Stromal cell of bone marrow (primary cell): ENCODE data around the gene TST.

Experiments
- DNase-seq: peaks from one replicate; pipeline ENCODE4 v3.0.0-alpha.2; 2012; ENCODE audit warnings: low read depth

The TST gene

DNA sequence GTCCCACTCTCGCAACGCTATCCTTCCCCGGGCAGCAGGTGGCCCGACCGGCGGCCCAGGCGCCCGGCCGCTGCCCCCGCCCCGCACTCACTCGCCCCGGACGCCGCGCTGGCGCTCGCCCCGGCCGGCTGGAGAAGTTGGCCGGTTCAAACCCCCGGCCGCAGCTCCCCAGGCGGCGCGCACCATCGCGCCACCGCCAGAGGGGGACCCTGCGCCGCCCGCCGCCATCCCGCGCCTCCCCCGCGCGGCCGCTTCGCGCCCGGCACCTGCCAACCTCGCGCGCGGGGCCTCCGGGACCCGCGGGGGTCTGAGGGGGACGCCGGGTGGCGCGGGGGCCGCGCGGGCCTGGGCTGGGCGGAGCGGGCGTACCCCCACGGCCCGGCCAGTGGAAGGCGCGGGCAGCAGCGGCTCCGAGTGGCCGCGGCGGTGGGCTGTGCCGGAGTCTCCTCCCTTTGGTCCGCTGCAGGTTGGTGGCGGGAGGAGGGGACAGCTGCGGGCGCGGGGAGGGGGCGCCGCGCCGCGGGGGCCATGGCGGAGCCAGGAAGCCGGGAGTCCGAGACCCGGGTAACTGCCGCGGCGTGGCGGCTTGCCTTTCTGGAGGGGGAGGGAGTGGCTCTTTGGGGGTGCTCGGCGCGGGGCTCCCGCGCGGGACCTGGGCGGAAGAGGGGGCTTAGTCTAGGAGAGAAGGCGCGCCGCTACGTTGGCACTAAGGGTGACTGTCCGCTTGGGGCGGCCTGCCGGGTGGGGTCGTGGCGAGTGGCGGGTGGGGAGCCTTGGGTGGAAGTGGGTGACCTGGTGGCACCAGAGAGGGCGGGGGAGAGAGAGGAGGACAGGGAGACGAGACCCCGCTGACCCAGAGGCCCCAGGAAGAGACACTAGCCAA, at the start of gene TST, which contains the start of gene MPST:
TSS of gene TST (minus strand) at position 139 of the 883 bp plus-strand sequence. CDS start 715 bp downstream, outside the sequence.
TSS of gene MPST (plus strand) at position 434 of the 883 bp plus-strand sequence. CDS start at position 529, 95 bp downstream.
- DNase-seq, result peak; percentile 33

DNA sequence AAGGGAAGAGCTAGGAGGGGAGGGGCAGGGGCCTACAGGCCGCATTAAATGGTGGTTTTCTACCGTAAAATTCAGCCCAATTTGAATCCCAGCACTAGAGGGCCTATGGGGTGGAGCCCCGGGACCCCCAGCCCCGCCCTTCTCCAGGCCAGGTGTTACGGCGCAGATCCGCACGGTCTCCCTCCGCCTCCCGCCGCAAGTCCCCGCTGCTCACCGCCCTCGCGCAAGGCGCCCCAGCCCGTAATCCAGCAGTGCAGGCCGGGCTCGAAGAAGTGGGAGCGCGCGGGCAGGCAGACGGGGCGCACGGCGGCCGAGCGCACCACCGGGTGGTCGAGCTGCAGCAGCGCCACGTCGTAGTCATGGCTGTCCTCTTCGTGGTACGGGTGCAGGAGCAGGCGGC, 49.6 kb upstream of the TST start:
- DNase-seq, result no peak

DNA sequence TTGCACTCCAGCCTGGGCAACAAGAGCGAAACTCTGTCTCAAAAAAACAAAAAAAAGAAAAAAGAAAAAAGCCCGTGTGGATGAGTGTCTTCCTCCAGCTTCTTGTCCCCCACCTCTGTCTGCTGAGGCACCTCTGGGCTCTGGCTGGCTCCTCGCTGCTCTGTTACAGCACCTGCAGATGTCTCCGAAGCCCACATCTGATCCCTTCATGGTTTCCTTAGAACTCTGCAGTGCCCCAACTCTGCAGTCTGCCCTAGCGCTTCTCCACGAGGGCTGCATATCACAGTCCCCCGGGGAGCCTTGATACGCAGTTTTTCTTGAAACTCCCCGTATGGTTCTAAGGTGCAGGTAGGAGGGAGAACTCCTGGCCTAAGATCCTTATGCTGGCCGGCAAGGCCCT, 48.2 kb upstream of the TST start:
- DNase-seq, result no peak

DNA sequence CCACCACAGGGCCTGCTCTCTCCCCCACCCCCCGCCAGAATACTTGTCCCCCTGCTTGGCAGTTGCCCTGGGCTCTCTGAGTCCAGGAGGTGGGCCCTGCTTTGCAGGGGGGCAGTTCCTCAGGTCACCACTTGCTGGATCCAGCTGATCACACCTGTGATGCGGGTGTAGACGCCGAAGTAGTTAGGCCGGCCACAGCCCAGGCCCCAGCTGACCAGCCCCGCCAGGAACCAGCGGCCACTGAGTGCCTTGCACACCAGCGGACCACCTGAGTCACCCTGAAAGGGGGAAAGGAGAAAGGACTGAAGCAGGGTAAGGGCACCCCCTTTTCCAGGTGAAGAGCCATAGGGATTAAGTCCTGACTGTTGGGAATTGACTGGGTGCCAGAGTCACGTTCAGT, 46.7 kb upstream of the TST start:
- DNase-seq, result no peak

DNA sequence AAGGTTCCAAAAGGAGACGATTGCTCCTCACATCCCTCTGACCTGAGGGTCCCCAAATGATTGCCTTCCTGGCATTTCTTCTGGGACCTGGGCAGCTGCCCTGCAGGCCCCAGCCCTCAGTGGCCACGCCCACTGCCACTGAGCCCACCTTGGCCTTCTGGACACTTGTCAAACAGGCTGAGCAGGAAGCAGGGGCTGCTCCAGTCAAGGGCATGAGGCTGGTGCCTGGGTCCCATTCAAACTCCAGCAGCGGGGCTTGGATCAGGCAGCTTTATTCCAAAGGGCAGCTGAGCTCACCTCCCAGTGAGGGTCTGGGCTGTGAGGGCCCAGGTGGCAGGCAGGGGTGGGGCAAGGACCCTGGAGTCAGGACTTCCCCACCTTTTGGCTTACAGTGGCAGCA, 45.9 kb upstream of the TST start:
- DNase-seq, result no peak

DNA sequence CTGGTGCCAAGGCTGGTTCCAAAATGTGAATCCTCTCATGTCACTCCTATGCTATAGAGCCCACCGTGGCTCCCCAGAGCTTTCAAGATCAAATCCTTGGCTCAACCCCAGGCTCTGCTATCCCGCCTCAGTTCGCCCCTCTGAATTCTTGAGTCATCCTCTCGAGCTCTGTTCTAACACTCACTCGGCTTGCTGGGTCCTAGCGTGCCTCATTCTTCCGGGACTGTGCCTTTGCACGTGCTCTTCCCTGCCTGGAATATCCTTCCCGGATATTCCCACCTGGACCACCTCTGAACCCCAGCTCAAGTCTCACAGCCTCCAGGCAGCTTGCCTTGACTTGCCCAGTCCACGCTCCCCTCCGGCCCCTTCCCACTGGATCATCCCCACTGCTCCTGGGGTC, 45.3 kb upstream of the TST start:
- no peak for DNase-seq

DNA sequence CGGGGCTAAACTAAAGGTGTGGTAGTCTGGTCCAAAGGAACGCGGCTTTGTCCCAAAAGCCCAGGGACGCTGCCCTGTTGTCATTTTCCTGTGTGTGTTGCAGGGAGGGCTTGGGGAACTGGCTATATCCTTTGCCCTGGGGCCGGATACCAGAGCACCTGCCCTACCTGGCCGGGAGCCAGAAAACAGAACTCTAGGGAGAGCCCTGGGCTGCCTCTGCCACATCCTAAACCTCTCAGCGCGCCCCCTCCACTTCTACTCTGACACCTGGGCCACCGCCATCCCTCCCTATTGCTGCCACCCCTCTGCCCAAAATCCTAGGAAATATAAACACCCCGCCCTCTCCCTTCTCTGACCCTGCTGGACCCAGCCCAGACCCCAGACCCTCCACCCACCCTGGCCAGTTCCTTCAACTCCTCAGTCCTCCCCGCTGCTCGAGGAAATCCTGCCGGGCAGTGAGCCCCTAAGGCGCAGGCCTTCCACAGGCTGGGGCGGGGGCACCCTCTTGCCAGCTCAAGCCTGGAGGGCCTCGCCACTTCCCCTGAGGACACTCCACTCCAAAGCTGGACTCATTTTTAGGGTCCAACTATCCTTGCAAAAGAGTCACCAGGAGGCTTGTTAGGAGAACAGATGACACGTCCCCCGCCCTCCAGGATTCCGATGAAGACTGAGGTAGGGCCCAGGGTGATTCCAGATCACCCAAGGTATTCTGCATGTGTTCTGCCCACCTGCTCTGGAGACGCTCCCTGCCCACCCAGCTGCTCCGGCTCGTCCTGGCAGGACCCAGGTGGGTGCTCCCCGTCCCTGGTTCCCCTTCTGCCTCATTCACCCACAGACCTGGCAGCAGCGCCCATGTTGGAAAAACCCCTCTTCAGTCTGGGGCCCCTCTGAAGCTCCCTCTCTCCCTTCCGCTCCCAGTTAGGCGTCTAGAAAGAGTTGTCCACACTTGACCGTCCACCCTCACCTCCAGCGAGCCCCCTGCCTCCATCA, 44.5 kb upstream of the TST start:
- DNase-seq, result no peak

DNA sequence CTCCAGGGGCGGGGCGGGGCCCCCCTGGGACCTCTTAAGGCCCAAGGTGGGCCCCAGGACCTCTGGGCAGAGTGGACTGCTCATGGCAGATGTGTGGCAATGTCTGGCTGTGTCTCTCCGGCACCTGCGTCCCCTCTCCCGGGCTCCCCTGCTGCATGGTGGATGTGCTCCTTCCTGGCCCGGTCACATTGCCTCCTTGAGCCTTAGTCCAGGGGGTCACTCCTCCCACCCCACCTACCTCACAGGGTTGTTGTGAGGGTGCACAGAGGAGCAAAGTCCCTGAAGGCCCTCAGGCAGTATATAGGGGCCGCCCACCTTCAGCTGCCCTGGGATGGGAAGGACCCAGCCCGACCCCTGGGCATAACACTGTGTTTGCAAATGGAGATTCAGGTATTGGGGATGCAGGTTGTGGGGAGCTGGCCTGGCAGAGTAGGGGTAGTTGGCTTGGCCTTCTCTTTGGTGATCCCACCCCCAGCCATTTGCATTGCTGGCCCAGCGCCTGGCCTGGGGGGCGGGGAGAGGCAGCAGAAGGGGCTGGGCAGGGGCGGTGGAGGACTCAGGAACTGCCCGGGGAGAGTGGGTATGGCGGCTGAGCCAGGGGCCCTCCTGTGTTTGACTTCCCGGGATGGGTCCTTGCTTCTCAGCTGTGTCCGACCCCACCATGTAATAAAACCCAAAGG, 43.6 kb upstream of the TST start:
- DNase-seq, result no peak

DNA sequence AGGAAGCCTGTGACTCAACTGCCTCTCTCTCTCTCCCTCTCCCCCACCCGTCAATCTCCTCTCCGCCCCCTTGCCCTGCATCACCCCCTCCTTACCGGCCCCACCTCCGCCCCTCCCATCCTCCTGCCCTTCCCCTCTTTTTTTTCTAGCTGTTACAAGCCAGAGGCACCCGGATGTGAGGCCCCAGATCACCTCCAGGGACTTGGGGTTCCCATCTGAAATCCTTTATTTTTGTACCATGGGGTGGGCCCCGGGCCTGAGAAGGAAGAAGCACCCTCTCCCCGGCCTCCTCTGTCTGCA, 43.1 kb upstream of the TST start:
- no peak for DNase-seq

DNA sequence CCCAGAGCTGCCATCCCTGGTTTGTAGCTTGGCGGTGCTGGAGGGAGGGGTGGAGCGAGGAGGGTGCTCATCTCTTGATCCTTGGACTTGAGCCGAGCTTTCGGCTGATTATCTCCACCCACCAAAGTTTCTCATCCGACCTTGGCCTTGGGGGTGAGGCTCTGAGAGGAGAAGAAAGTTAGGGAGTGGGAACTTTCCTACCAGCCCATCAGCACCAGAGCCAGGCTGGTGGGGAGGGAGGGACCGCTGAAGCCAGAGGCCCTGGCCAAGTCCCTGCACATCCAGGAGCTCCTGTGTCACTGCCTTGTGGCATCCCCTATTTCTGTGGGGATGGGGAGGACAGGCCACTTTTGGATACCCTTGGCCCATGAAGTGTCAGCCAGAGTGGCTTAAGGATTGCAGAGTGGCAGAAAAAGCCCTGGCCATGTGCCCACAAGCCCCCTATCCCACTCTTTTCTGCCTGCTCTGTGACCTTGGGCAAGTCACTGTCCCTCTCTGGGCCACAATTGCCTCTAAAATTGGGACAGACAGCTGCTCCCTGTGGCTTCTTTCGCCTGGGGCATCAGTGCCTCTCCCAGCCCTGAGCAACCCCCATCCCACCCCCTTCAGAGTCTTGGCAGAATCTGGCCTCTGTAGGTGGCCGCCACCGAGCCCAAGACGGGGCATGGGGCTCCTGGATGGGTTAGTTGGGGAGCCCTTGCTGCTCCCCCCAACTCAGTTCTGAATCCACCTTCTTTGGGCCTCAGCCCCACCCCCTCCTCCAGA, 42.5 kb upstream of the TST start:
- DNase-seq, result no peak

DNA sequence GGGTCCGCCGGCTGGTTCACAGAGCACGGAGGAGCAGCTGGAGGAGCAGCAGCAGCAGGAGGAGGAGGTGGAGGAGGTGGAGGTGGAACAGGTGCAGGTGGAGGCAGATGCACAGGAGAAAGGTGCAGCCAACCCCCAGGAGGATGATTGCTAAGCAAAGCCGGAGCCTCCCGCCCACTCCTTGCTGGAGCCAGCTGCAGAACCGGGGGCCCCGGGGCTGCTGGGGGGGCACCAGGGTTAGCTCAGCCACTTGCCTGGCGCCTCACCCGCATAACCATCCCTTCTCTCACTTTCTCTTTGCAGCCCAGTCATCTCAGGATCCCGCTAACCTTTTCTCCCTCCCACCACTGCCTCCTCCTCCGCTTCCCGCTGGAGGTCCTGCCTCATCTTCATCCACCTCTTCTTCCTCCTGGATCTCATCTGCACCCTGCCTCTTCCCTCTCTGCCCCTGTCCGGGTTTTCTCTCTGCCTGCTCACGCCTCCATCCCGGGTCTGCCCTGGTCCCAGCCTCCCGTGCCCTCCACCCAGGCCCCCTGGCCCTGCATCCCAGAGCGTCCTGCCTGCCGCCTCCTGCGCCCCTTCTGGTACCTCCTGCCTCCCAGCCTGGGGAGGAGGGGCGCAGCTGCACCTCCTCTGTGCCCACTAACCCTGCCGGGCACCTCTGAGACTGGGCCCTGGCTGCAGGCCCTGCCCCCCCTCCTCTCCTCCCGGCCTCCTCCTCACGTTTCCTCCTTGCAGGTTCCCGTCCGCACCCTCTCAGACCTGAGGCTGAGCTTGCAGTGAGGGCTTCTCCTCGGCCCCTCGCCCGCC, 41.8 kb upstream of the TST start:
- DNase-seq, result no peak

DNA sequence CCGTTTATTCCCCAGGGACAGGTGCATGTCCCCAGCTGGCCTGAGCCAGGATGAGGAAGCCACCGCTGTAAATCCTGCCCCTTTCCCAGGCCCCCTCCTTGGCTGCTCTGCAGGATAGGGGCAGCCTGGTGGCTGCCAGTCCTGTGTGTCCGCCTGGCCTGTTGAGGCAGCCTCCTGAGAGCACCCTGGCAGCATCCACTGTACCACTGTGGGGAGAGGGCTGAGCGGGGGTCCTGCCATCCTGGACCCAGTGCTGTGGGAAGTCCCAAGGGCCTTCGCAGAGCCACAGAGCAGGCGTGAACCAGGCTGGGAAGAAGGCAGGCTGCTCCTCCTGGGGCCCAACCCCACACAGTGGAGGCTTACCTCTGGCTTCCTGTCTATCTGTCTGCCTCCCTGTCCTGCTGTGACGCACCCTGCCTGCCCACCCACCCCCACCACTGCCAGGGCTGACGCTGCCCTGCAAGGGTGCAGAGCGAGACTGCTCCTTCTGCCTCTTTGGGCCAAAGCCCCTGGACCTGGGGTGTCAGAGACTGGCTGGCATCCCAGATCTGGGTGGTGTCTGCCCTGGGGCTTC, 40.7 kb upstream of the TST start:
- no peak for DNase-seq

DNA sequence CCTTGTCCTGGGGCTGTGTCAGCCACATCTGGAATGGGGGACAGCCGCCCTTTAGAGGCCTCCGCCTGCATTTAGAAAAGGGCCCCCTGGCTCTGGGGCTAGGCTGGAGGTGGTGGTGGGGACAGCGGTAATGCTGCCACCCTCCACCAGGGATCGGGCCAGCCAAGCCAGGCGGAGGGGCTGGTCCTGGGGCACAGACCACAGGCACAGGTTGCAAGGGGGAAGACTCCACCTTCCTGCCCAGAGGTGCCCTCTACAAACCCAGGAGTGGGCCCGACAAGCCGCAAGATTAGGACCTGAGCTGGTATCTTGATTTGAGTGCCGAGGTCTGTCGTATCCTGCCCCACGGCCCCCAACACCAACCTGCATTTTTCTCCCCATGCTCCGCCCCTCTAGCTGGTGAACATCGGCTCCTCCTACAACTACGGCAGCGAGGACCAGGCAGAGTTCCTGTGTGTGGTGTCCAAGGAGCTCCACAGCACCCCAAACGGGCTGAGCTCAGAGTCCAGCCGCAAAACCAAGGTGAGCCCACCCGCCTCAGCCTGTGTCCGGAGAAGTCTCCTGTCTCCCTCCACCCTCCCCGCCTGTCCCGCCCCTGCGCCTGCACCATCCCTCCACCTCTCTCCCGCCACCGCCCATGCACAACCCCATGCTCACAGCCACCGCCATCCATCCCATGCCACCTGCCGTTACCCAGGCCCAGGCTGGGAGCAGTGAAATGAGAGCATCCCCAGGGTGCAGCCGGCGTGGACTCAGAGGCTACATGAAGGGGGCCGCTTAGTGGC, 39.9 kb upstream of the TST start:
- no peak for DNase-seq

DNA sequence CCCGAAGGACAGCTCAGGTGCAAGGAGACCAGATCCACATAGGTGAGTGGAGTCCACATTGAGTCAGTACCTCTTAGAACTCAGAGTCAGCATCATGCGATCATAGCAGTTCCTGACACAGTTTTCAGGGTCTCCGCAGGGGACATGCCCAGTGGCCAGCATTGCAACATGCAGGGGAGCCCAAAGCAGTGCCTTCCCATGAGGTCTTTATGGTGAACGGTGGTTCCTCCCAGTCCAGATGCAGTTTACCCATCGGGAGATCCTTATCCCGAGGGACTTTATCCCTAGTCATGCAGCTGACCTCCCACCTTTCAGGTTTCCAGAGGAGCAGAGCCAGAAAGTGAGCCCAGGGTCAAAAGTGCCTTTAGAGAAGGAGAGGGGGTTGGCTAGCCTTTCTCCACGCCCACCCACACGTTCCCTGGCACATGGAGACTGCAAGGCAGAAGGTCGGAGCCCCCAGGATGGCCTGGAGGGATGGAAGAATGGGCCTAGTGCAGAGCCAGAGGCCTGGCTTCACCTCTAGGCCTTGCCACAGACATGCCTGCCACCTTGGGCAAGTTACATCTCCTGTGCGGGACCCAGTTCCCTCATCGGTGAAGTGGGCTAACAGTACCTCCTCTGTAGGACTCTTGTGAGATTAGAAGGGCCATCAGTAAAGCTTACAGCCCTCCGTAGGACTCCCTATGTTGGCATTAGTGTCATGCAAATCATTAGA, 38.7 kb upstream of the TST start:
- DNase-seq, result no peak

DNA sequence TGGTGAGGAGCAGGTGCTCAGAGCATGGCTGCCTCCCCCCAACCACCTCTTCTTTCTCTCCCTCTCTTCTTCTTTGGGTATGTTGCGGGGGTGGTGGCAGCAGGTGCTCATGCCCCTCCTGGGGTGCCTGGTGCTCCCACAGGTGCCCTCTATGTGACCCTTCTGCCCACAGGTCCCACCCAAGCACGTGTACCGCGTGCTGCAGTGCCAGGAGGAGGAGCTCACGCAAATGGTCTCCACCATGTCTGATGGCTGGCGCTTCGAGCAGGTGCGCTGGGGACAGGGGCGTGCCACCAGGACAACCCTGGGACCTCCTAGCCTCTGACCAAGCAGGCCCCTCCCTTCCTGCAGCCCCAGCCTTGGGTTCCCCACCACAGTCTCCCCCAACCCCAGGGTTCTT, 38.0 kb upstream of the TST start:
- DNase-seq, result no peak

DNA sequence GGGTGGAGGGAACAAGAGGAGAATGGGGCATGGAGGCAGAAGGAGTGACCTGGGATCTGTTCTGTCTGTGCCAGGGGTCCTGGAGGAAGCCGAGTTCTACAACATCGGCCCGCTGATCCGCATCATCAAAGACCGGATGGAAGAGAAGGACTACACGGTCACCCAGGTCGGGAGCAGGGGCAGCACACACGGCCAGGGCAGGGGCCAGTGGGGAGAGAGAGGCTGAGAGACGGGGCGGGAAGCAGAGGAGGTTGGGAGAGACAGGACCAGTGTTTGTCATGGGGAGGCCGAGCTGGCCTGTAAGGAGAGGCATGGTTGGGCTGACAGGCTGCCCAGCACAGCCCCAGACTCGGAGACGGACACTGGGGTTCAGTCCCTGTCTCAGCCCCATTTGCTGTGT, 37.0 kb upstream of the TST start:
- DNase-seq, result no peak

DNA sequence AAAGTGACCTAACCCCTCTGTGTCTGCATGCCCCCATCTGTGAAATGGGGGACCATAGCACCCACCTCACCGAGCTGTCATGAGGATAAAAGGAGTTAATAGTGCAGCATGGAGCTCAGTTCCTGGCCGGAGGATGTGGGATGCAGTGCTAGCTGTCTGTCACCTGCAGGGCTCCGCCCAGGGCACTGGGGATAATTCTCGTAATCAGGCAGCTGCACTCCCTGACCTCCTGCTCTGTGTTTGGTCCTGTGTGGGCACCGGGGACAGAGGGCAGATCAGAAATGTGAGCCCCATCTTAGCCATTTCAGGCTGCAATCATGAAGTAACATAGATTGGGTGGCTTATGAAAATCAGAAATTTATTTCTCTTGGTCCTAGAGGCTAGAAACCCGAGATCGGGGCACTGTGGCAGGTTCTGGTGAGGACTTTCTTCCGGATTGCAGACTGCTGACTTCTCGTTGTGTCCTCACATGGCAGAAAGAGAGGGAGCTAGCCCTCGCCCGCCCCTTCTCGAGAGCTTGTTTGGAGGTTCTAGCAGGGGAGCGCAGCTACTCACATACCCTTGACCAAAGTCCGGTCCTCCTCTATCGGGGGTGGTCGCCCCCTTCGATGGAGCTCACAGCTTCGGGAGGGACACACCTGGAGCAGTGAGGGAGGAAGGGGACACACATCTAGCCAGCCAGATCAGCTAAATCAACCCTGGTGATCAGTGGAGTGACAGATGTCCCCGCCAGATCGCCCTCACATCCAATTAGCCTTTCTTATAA, 35.5 kb upstream of the TST start:
- no peak for DNase-seq

DNA sequence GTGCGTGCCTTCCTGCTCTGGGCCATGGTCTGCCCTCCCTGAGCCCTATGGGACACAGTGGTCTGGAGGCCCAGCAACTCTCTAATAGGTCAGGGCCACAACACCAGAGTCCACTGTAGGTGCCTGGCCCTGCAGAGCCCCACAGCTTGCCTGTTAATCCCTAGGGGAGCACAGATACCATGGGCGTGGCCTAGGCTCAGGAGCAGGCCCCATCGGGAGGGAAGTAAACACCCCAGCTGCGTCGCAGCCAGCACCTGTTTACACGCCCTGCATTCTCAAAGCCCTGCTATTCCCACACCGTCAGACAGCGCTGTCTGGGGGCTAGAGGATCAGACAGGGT, 34.8 kb upstream of the TST start:
- no peak for DNase-seq
